Endothelial cell (in vitro differentiated cells): ENCODE data around the gene MIAT. TPM values are rescaled to one million over a fixed set of nuclear protein-coding genes. Genes with fewer than 3 reads are reported as not detected.

ENCODE experiments used
- DNase-seq: peaks from one replicate; pipeline ENCODE4 v3.0.0; 2021; ENCODE audit warnings: low spot score
- H3K27ac Mint-ChIP-seq: one replicate; pipeline ENCODE4 v1.8.0; 2021; ENCODE audit warnings: mixed read lengths, inconsistent platforms; ENCODE audit not compliant: unreplicated experiment
- H3K27me3 Mint-ChIP-seq: one replicate; pipeline ENCODE4 v1.8.0; 2021; ENCODE audit warnings: mild to moderate bottlenecking, moderate library complexity, mixed read lengths, inconsistent platforms; ENCODE audit not compliant: unreplicated experiment
- H3K36me3 Mint-ChIP-seq: one replicate; pipeline ENCODE4 v1.8.0; 2021; ENCODE audit warnings: mild to moderate bottlenecking, low read depth, mixed read lengths, inconsistent platforms; ENCODE audit not compliant: unreplicated experiment
- H3K4me1 Mint-ChIP-seq: one replicate; pipeline ENCODE4 v1.8.0; 2021; ENCODE audit warnings: mild to moderate bottlenecking, mixed read lengths, inconsistent platforms; ENCODE audit not compliant: unreplicated experiment
- H3K4me3 Mint-ChIP-seq: one replicate; pipeline ENCODE4 v1.8.0; 2021; ENCODE audit warnings: mild to moderate bottlenecking, mixed read lengths, inconsistent platforms; ENCODE audit not compliant: unreplicated experiment
- H3K9me3 Mint-ChIP-seq: one replicate; pipeline ENCODE4 v1.8.0; 2021; ENCODE audit warnings: mixed read lengths, inconsistent platforms; ENCODE audit not compliant: unreplicated experiment
- total RNA-seq: library from RNA; stranded (reverse); fragmentation: NEBNext Ultra II Directional; extraction: Animal tissue kit (Norgen Biotek cat#: 25700); gene quantifications from one replicate; pipeline ENCODE4 v1.2.1, GENCODE V29; 2021; ENCODE audit not compliant: unreplicated experiment
- TF ChIP-seq, protein P1 (sequence below): fragments of 200-600 bp; sonication (generic); IDR thresholded peaks from one replicate; pipeline ENCODE4 v1.5.0; 2021; ENCODE audit warnings: antibody characterized with exemption; ENCODE audit not compliant: unreplicated experiment

The MIAT gene
- total RNA-seq, 1 donor from 2014 or later = 1.2 TPM

DNA sequence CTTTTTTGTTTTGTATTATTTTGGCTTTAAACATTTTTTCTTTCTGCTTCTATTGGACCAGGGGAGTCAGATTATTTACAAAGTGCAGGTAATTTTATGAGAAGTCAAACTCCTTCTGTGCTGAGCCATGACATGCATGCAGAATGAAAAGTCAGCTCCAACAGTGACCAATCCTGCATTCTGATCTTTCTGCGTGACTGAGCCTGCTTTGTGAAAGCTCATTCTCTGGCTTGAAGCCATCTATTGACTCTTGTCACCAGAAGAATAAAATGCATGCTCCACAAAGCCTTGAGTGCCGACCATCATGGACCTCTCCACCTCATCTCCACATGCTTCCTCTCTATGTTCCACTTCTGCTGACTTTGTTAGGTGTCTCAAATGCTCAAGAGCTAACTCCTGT is 50.2 kb downstream of the MIAT start:
- TF ChIP-seq, protein P1, sequence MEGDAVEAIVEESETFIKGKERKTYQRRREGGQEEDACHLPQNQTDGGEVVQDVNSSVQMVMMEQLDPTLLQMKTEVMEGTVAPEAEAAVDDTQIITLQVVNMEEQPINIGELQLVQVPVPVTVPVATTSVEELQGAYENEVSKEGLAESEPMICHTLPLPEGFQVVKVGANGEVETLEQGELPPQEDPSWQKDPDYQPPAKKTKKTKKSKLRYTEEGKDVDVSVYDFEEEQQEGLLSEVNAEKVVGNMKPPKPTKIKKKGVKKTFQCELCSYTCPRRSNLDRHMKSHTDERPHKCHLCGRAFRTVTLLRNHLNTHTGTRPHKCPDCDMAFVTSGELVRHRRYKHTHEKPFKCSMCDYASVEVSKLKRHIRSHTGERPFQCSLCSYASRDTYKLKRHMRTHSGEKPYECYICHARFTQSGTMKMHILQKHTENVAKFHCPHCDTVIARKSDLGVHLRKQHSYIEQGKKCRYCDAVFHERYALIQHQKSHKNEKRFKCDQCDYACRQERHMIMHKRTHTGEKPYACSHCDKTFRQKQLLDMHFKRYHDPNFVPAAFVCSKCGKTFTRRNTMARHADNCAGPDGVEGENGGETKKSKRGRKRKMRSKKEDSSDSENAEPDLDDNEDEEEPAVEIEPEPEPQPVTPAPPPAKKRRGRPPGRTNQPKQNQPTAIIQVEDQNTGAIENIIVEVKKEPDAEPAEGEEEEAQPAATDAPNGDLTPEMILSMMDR = no peak
- H3K36me3 Mint-ChIP-seq = peaks cover 7% of the 10 kb centered on the region
- peaks cover 3% of the 10 kb centered on the region for H3K9me3 Mint-ChIP-seq
- no peak for DNase-seq
- H3K4me1 Mint-ChIP-seq = peaks cover 16% of the 10 kb centered on the region
- H3K4me3 Mint-ChIP-seq = no peak overlapping the region
- no peak overlapping the region for H3K27ac Mint-ChIP-seq
- H3K27me3 Mint-ChIP-seq = peaks cover 1% of the 10 kb centered on the region

DNA sequence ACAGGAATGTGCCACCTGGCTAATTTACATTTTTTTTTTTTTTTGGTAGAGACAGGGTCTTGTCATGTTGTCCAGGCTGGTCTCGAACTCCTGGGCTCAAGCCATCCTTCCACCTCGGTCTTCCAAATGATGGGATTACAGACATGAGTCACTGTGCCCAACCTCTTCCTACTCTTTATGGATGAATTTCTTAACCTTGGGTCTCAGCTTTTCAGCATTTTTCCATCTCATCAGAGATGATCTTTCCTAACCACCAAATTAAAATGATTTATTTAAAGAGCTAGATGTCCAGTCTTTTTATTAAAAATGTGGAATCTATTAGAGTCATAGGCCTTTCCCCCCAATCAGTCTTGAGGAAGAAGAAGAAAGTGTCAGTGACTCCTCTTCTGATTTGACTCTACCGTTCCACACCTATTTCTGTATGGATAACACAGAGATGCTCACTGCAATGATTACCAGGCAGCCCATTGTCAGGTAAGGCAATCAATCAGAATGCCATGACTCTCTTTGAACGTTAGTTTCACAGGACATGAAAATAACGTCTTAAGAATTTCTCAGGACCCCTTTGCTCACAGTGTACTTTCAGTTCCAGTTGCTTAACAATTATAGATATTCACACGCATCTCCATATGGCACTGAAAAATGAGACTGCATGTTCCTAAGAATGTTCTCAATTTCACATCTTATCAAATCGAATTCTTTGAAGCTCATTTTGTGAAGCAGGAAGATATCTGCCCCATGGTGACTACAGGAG is 51.0 kb downstream of the MIAT start:
- no peak overlapping the region for H3K27ac Mint-ChIP-seq
- DNase-seq = no peak
- H3K4me1 Mint-ChIP-seq = peaks cover 18% of the 10 kb centered on the region
- H3K36me3 Mint-ChIP-seq = peaks cover 7% of the 10 kb centered on the region
- no peak overlapping the region for H3K4me3 Mint-ChIP-seq
- H3K27me3 Mint-ChIP-seq = peaks cover 1% of the 10 kb centered on the region
- TF ChIP-seq, protein P1 = no peak
- H3K9me3 Mint-ChIP-seq = peaks cover 3% of the 10 kb centered on the region

DNA sequence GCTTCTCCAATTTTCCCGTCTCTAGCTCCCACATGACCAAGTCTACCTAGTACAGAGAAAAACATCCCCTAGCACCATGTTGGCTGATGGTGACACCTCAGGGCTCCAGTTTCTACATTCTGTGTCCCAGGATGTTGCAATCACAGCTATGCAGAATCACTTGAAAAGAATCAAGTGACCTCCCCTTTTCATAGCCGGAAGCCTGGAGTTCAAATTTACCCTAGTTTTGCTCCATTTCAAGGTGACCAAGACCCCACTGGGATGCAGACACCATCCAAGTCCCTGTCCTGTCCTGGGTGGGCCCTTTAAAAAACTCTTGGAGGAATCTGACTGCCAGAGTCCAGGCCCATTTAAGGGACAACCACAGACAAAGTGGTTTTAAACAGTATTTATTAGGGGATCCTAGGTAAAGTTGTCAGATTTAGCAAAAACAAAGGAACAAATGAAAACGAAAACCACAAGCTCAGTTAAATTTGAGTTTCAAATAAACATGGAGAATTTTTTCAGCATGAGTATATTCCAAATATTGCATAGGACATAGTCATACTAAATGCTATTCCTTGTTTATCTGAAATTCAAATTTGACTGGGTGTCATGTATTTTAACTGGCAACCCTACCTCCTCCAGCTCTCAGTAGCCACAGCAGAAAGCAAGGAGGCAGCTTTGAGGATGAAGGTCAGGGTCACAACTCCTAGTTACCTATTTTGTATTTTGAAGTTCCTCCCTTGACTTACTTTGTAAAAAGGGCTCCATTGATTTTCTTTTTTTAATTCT is 52.4 kb downstream of the MIAT start:
- Mint-ChIP-seq H3K4me1 (peaks cover 28% of the 10 kb centered on the region), H3K27ac (no peak overlapping the region), H3K36me3 (peaks cover 7% of the 10 kb centered on the region), H3K27me3 (peaks cover 1% of the 10 kb centered on the region), H3K9me3 (peaks cover 3% of the 10 kb centered on the region), H3K4me3 (no peak overlapping the region)
- no peak for DNase-seq
- TF ChIP-seq, protein P1 = no peak

DNA sequence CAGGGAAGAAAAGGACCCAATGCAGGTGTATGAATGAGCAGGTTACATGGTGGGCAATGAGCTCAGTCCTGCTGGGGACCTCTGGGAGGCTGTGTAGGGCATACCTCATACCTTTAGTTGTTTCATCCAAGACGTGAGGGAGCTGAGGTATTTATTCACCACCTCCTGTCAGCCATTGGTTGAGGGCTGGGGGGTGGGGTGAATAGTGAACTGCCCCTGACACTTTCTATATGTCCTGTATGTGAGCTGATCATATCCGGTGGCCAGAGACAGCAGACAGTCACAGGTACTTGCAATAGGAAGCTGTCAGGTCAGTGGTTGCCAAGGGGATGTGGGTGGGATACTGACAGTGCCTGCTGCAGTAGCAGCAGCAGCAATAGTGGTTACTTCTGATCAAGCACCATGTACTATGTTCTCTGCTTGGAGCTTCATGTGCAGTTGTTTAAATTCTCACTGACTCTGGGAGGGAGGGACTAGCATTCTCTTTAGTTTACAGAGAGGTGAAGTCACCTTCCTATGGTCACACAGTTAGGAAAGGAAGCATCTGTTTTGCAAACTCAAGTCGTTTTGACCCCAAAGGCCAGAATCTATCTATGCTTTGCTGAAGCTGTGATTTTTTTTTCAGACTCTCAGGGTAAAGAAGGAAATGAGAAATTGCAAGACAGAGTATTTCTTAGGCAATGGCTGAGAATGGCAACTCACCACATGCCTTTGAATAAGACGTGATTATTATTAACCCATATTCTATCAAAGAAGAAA is 54.0 kb downstream of the MIAT start:
- Mint-ChIP-seq H3K36me3 (peaks cover 7% of the 10 kb centered on the region), H3K9me3 (peaks cover 3% of the 10 kb centered on the region), H3K27me3 (peaks cover 1% of the 10 kb centered on the region), H3K27ac (peak overlapping the region; percentile 16), H3K4me1 (peaks cover 30% of the 10 kb centered on the region), H3K4me3 (no peak overlapping the region)
- TF ChIP-seq, protein P1 = no peak
- no peak for DNase-seq
